Measurements from ENCODE around the gene EMILIN2. TPM values are rescaled to one million over a fixed set of nuclear protein-coding genes. Genes with fewer than 3 reads are reported as not detected.
"Not testable (repeated sequence)": the region's sequence is repeated elsewhere in the genome, so short reads cannot be mapped to it uniquely, and the experiment has no call there.

EMILIN2 gene
- polyA plus RNA-seq, 1 experiment = 7.6 TPM

DNA sequence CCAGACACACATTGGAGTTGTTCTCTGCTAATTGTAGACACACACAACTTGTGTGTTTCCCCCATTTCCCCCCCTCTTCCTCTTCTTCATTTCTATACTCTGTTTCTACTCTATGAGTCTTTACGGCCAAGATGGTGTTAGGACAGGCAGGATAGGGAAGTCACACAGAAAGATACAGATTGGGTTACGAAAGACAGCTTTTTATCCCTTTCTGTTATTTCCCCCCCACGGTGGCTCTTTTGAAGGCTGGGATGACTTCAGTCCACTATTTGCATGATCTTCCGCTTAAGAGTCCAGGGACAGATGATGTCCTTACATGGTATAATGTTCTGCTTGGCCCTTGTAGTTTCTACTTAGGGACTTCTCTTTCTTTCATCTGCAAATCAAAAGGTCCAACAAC lies 1.6 kb upstream of the EMILIN2 start:
- TF ChIP-seq, protein P1, sequence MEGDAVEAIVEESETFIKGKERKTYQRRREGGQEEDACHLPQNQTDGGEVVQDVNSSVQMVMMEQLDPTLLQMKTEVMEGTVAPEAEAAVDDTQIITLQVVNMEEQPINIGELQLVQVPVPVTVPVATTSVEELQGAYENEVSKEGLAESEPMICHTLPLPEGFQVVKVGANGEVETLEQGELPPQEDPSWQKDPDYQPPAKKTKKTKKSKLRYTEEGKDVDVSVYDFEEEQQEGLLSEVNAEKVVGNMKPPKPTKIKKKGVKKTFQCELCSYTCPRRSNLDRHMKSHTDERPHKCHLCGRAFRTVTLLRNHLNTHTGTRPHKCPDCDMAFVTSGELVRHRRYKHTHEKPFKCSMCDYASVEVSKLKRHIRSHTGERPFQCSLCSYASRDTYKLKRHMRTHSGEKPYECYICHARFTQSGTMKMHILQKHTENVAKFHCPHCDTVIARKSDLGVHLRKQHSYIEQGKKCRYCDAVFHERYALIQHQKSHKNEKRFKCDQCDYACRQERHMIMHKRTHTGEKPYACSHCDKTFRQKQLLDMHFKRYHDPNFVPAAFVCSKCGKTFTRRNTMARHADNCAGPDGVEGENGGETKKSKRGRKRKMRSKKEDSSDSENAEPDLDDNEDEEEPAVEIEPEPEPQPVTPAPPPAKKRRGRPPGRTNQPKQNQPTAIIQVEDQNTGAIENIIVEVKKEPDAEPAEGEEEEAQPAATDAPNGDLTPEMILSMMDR (IDR thresholded peaks at IDR 0.05; ENCODE audit: insufficient read depth, low read depth, low read length) = no peak
- Histone ChIP-seq H3K4me3 (ENCODE audit: low read depth, low read length) (no peak overlapping the region), H3K36me3 (ENCODE audit: control insufficient read depth, insufficient read depth, low read length) (no peaks in the 10 kb centered on the region), H3K27me3 (ENCODE audit: control insufficient read depth, insufficient read depth, low read length) (peaks cover 6% of the 10 kb centered on the region)
- POLR2A ChIA-PET = no interaction called here
- no peak for DNase-seq (ENCODE audit: low read depth)
- CTCF ChIA-PET = no interaction called here

DNA sequence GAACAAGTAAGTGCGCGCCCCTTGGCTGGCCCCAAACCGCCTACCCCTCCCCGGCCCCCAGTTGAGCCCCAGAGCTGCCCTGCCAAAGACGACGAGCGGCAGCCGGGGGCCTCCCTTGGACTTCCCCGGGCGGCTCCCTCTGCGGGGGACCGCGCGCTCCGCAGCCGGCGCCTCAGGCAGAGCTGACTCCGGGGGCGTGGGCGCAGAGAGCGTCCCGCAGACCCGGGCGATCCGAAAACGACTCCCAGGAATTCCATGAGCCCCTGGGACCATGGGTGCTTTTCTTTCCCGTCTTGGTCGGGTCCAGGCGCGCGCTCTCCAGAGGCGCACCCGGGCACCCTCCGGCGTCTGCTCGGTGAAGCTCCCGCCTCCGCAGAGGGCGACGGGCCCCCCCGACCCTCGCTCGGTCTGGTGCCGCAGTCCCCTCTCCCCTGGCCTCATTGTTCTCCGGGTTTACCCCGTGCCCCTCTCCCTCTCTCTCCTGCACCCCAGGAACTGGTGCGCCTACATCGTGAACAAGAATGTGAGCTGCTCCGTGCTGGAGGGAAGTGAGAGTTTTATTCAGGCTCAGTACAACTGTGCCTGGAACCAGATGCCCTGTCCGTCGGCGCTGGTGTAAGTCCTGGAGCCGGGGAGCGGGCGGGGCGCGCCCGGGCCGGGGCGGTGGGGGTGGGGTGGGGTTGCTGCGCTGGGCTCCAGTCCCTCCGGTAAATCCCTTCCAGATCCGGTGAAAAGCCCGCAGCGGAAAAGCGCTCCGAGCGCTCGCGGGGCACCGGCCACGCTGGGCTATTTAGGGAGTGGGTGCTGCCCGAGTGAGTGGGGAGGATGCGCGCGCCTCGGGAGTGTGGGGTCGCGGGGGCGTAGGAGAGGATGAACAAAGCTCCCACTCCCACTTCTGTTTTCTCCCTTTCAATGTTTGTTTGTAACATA lies 776 bp downstream of the EMILIN2 start:
- POLR2A ChIA-PET = no interaction called here
- CTCF ChIA-PET = interaction anchor here (1.6 kb wide), 1 partner anchor 81 kb away, joined by 4 read pairs; no protein-coding TSS in a partner anchor
- Histone ChIP-seq H3K4me3 (ENCODE audit: low read depth, low read length) (peak overlapping the region; percentile 52), H3K36me3 (ENCODE audit: control insufficient read depth, insufficient read depth, low read length) (no peaks in the 10 kb centered on the region), H3K27me3 (ENCODE audit: control insufficient read depth, insufficient read depth, low read length) (peaks cover 3% of the 10 kb centered on the region; the same call in 1 of the 2 replicates)
- no peak for DNase-seq (ENCODE audit: low read depth)
- TF ChIP-seq, protein P1 (IDR thresholded peaks at IDR 0.05; ENCODE audit: insufficient read depth, low read depth, low read length) = no peak

DNA sequence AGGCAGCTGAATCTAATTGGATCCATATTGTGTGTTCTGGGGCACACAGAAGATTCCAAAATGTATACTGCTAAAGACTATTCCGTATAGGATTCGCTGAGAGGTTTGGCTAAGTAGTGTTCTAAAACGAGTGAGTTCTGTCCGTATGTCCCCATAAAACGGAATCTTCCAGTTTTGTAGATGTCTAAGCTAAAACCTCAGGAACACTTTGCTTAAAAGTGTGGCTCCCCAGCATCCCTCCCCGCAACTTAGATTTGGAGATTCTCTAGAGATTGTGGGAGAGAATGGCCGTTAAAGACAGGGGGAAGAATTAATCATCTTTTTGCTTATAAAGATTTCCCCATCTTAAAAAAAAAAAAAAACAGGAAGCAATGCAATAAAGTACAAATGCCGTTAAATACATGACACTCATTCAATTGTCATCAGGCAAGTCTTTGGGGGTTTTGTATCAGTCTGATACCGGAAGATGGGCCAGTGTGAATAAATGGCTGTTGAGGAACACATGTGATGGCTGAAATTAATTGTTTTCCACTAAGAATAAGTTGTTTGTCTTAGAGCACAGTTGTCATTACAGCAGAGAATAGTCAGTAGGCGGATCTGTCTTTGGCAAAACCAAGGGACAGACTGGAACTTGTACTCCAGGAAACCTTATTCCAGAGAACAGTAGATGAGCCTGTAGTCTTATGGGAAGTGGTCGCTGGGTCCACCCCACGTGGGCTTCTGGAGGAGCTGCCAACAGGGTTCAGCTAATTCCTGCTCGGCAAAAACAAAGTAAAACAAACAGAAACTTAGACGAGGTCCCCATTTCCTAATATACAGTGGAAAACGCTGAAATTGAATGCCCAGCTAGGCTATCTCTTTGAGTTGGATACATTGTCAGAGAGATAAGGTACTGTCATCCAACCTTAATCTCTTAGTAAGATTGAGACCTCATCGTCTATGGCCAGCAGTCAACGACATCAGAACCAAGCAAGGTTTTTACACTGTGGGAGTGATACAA lies 1.7 kb downstream of the EMILIN2 start:
- no peaks in the 10 kb centered on the region for H3K36me3 ChIP-seq (ENCODE audit: control insufficient read depth, insufficient read depth, low read length)
- H3K4me3 ChIP-seq (ENCODE audit: low read depth, low read length) = peak overlapping the region; percentile 52
- ChIA-PET CTCF (interaction anchor here (1.6 kb wide), 1 partner anchor 82 kb away, joined by 4 read pairs; no protein-coding TSS in a partner anchor), POLR2A (no interaction called here)
- TF ChIP-seq, protein P1 (IDR thresholded peaks at IDR 0.05; ENCODE audit: insufficient read depth, low read depth, low read length) = no peak
- no peak for DNase-seq (ENCODE audit: low read depth)
- peaks cover 2% of the 10 kb centered on the region; the same call in 1 of the 2 replicates for H3K27me3 ChIP-seq (ENCODE audit: control insufficient read depth, insufficient read depth, low read length)

DNA sequence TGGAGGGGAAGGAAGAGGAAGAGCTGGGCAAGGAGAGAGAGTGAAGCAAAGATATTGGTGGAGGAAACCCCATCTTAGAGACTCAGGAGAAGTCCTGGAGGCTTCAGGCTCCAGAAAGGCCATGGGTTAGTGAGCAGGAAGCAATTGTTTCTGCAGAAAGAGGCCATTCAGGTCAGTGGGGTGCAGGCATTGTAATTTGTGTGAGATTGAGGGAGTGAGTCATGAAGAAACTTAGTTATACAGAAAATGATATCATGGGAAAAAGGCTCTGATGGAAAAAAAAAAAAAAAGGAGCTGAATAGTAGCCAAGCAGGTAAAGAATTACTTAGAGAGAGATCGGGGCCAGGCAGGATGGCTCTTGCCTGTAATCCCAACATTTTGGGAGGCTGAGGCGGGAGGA lies 4.0 kb downstream of the EMILIN2 start:
- H3K27me3 ChIP-seq (ENCODE audit: control insufficient read depth, insufficient read depth, low read length) = no peaks in the 10 kb centered on the region
- H3K36me3 ChIP-seq (ENCODE audit: control insufficient read depth, insufficient read depth, low read length) = no peaks in the 10 kb centered on the region
- POLR2A ChIA-PET = no interaction called here
- CTCF ChIA-PET = no interaction called here
- TF ChIP-seq, protein P1 (IDR thresholded peaks at IDR 0.05; ENCODE audit: insufficient read depth, low read depth, low read length) = no peak
- DNase-seq (ENCODE audit: low read depth) = no peak
- H3K4me3 ChIP-seq (ENCODE audit: low read depth, low read length) = no peak overlapping the region

DNA sequence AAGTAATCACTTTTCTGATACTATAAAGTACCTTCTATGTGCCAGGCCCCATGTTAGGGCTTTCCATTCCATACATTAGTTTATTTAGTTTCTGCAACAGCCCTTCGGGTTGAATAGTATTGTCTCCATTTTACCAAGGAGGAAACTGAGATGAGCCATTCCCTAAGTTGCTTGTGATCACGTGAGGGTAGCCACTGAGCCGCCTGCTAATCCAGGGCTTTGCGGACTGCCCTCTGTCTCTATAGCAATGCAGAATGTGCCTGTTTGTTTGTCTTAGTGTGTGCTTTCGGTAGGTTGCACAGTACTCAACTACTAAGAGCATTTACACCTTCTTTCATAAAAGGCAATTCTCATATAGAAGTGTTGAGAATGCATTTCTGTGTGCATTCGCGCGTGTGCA lies 5.0 kb downstream of the EMILIN2 start:
- H3K27me3 ChIP-seq (ENCODE audit: control insufficient read depth, insufficient read depth, low read length) = no peaks in the 10 kb centered on the region
- DNase-seq (ENCODE audit: low read depth) = no peak
- H3K4me3 ChIP-seq (ENCODE audit: low read depth, low read length) = no peak overlapping the region
- TF ChIP-seq, protein P1 (IDR thresholded peaks at IDR 0.05; ENCODE audit: insufficient read depth, low read depth, low read length) = no peak
- no peaks in the 10 kb centered on the region for H3K36me3 ChIP-seq (ENCODE audit: control insufficient read depth, insufficient read depth, low read length)
- POLR2A ChIA-PET = no interaction called here
- CTCF ChIA-PET = no interaction called here

DNA sequence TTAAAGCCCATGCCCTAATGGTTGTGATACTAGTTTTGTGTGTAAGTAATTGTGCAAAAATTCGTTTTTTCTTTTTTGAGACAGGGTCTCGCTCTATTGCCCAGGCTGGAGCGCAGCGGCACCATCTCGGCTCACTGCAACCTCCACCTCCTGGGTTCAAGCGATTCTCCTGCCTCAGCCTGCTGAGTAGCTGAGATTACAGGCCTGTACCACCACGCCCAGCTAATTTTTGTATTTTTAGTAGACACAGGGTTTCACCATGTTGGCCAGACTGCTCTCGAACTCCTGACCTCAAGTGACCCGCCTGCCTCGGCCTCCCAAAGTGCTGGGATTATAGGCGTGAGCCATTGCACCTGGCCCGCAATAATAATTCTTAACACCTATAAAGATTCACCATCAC lies 5.7 kb downstream of the EMILIN2 start:
- POLR2A ChIA-PET; H3K36me3 ChIP-seq (ENCODE audit: control insufficient read depth, insufficient read depth, low read length); H3K27me3 ChIP-seq (ENCODE audit: control insufficient read depth, insufficient read depth, low read length); CTCF ChIA-PET; H3K4me3 ChIP-seq (ENCODE audit: low read depth, low read length); DNase-seq (ENCODE audit: low read depth): not testable (repeated sequence)

Measured in BJ (cell line).